Measurements from ENCODE around the gene DTL. TPM values are rescaled to one million over a fixed set of nuclear protein-coding genes. Genes with fewer than 3 reads are reported as not detected.

The DTL gene
- total RNA-seq, 1 experiment from 2014 or later, result 73.0 TPM

DNA sequence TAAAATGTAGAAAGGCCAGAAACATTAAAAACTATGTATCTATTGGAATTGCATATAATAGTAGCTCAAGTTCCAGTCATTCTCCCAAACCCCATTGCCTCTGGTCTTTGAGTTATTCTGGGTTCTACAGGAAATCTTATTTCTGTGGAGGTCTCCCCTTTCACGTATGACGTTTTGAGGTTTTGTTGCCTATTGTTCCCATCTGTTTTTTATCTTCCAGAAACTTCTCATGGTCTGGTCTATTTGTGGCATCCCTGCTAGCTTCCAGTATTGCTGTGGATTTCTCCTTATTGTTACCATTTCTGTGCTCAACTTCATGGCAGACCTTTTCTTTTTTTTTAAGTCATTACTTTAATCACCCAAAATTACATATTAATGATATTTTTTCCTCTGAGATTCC is 43.3 kb downstream of the DTL start:
- no peaks in the 10 kb centered on the region for H3K27me3 Mint-ChIP-seq (ENCODE audit: low read depth)
- no peaks in the 10 kb centered on the region for H3K4me1 Mint-ChIP-seq

More for the DNA sequence above, 43.3 kb downstream of the DTL start:
- Histone ChIP-seq H3K27ac (ENCODE audit: insufficient read length, low read depth, low read length) (no peak overlapping the region), H3K4me2 (ENCODE audit: insufficient read depth, insufficient read length, low read length) (no peak overlapping the region), H3T11ph (ENCODE audit: low read length) (no peak overlapping the region), H3K56ac (ENCODE audit: insufficient read length, low read depth, low read length) (no peak overlapping the region), H3K4ac (ENCODE audit: low read depth, low read length) (no peak overlapping the region), H3K27me3 (ENCODE audit: insufficient read depth, low read length) (no peaks in the 10 kb centered on the region), H3K9ac (ENCODE audit: extremely low read depth, insufficient read length, low read length) (no peak overlapping the region), H2BK12ac (ENCODE audit: insufficient read length, low read depth, low read length) (no peak overlapping the region), H4K20me1 (ENCODE audit: control insufficient read depth, insufficient read depth, insufficient read length) (no peaks in the 10 kb centered on the region), H4K5ac (ENCODE audit: insufficient read length, low read depth, low read length) (no peak overlapping the region), H3K18ac (ENCODE audit: insufficient read length, low read depth, low read length) (no peak overlapping the region), H3K79me2 (ENCODE audit: insufficient read depth, low read length) (no peaks in the 10 kb centered on the region), H3K79me1 (ENCODE audit: insufficient read depth, low read depth, low read length, poor library complexity, severe bottlenecking) (no peaks in the 10 kb centered on the region), H2AK5ac (ENCODE audit: insufficient read length, low read length) (no peak overlapping the region), H3K9me3 (ENCODE audit: control insufficient read depth, low read depth, low read length) (no peaks in the 10 kb centered on the region), H2BK20ac (ENCODE audit: low read depth, low read length, poor library complexity, severe bottlenecking) (no peak overlapping the region), H2BK120ac (ENCODE audit: low read depth, low read length, poor library complexity, severe bottlenecking) (no peak overlapping the region), H3K23ac (ENCODE audit: insufficient read length, low read depth, low read length) (no peak overlapping the region), H3K23me2 (ENCODE audit: insufficient read length, low read depth, low read length, poor library complexity, severe bottlenecking) (no peaks in the 10 kb centered on the region), H3K4me1 (ENCODE audit: insufficient read depth, low read length) (no peaks in the 10 kb centered on the region), H2AFZ (ENCODE audit: low read length) (no peak overlapping the region), H2BK15ac (ENCODE audit: low read depth, low read length) (no peak overlapping the region), H3K14ac (ENCODE audit: insufficient read depth, low read length) (no peak overlapping the region), H4K8ac (replicated peaks; ENCODE audit: insufficient read length, low read depth, low read length) (no peak overlapping the region), H2BK5ac (ENCODE audit: insufficient read length, low read length) (no peak overlapping the region), H4K91ac (ENCODE audit: insufficient read length, low read depth, low read length) (no peak overlapping the region)
- H3K9me3 Mint-ChIP-seq, result no peaks in the 10 kb centered on the region
- peaks cover 20 to 42% (median 28%) of the 10 kb centered on the region in 3 experiments; a peak in 6 of 7 replicates for H3K36me3 Mint-ChIP-seq (ENCODE audit: insufficient read depth in 1 of 3, low read depth in 3 of 3)
- H3K27ac Mint-ChIP-seq, result no peak overlapping the region
- DNase-seq, result no peak
- WGBS (ENCODE audit: extremely low coverage, insufficient read length, low lambda C conversion rate), result no CpG with 5 or more reads among the region's 2 CpGs
- no peak overlapping the region for H3K4me3 Mint-ChIP-seq
- TF ChIP-seq, protein P1, sequence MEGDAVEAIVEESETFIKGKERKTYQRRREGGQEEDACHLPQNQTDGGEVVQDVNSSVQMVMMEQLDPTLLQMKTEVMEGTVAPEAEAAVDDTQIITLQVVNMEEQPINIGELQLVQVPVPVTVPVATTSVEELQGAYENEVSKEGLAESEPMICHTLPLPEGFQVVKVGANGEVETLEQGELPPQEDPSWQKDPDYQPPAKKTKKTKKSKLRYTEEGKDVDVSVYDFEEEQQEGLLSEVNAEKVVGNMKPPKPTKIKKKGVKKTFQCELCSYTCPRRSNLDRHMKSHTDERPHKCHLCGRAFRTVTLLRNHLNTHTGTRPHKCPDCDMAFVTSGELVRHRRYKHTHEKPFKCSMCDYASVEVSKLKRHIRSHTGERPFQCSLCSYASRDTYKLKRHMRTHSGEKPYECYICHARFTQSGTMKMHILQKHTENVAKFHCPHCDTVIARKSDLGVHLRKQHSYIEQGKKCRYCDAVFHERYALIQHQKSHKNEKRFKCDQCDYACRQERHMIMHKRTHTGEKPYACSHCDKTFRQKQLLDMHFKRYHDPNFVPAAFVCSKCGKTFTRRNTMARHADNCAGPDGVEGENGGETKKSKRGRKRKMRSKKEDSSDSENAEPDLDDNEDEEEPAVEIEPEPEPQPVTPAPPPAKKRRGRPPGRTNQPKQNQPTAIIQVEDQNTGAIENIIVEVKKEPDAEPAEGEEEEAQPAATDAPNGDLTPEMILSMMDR (conservative IDR thresholded peaks at IDR 0.05), result no peak

Measured in H9 (cell line).